Measurements from ENCODE around the gene SLC5A1.
"Not testable (repeated sequence)": the region's sequence is repeated elsewhere in the genome, so short reads cannot be mapped to it uniquely, and the experiment has no call there.

Gene SLC5A1

GRCh38 chr22:32150647-32151046, 107.6 kb downstream of the SLC5A1 start:
- DNase-seq = not testable (repeated sequence)

DNA sequence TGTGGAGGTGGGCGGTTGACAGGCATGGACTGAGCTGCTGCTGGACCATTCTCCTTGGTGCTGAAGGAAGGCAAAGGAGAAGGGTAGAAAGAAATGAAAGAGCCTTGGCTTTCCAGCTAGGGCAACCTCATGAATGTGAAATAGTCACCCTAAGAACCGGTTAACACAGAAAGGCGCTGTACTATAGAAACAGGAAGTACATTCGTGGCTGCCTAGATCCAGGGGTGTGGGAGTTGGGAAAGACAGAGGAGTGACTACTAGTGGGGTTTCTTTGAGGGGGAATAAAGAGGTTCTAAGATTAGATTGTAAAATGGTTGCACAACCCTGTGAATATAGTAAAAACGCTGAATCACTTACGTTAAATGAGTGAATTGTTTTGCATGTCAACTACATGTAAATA, 108.6 kb downstream of the SLC5A1 start:
- not testable (repeated sequence) for DNase-seq

DNA sequence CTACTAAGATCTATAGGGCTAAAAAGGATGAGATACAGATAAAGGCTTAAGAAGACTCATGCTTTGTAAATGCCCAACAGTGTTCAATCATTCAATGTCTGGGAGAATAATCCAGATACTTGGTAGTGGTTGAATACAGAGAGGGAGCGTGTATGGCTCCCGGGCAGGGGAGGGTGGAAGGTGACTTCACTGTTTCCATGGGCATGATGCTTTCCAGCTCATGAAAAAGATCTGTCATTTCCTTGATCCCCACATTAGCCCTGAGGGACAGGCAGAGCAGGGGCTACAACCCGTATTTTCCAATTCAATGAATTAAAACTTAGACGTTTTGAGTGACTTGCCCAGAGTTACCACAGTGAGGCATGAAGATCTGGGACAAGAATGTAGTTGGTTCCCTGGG, 111.7 kb downstream of the SLC5A1 start:
- not testable (repeated sequence) for DNase-seq

DNA sequence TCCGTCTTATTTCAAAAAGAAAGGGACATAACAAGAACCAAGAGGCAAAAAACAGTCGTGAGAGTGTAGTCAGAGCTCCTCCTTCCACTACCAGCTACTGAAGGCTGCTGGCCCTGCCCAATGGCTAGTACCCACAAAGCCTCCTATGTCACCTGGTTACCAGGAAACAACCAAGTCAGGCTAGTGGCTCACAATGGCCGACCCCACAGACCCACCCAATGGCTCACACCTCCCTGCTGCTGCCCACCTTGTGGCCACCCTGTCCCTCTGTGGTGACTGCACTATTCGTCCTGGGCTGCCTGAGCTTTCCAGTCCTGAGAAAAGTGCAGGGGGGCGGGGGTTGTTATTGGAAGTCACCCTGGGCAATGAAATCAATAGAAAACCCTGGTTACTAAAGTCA, 114.6 kb downstream of the SLC5A1 start:
- DNase-seq = not testable (repeated sequence)

DNA sequence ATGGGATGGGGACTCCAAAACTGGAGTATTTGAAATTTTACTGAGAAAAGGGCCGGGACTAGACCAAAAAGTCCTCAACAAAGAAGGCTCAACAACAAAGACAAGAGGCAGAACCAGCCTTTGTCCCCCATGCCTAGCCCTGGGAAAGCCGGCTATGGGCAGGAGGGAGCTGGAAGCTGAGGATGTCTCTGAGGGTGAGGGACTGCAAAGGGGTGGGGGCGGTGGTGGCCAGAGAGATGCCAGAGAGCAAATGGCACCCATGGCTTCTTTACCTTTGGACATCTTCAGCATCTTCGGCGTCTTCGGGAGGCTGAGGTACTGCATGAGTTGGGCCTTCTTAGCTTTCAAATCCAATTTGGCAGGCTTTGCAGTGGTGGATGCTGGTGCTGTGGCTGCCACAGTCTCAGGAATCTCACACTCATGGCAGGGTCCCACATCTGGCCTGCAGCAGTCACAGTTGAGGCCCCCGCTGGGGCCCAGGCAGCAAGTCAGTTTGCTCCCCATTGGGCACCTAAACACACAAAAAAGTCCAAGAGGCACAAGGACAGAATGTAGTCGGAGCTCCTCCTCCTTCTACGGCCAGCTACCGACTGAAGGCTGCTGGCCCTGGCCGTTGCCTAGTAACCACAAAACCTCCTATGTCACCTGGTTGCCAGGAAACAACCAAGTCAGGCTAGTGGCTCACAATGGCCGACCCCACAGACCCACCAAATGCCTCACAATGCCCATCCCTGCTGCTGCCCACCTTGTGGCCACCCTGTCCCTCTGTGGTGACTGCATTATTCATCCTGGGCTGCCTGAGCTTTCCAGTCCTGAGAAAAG, 115.9 kb downstream of the SLC5A1 start, which contains the start of gene C22orf42:
Gene C22orf42 (minus strand): TSS at position 592 of the 822 bp plus-strand sequence. CDS start 88 bp downstream, at position 504.
- DNase-seq = no peak

DNA sequence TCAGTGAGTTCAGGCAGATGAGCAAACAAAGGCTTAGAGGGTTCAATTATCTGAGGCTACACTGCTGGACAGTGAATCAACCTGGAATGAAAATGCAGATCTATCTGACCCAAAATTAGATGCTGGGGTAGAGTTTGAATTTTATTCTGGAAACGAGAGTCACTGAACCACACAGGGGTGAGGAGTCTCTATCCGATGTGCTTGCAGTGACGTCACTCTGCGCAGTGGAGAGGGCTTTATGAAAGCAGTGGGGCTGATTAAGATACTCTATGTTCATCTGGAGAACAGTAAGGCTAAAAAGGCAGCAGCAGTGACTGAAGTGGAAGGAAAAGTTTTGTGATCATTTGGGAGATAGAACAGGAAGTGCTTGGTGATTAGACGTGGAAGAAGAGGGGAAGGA, 117.3 kb downstream of the SLC5A1 start:
- DNase-seq = not testable (repeated sequence)
